ENCODE results near the gene PDE4C.

The PDE4C gene

GRCh38 chr19:18198374-18198773, 27.9 kb downstream of the PDE4C start:
- no peak for DNase-seq (ENCODE audit: low read depth, low spot score)

DNA sequence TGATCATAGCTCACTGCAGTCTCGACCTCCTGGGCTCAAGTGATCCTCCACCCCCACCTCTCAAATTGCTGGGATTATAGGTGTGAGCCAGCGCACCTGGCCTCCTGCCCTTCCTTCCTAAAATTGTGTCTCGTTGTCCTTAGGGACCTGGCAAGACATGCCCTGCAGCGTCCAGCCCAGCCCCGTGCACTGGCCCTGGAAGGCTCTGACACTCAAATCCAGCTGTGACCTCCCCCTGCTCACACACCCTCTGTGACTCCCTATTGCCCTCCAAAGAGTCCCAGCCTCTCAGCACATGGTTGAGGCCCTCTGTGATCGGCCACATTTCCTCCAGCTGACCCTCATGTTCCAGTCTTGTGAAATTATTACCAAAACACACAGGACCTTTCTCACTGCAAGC, 28.3 kb downstream of the PDE4C start:
- no peak for DNase-seq (ENCODE audit: low read depth, low spot score)

GRCh38 chr19:18197306-18197705, 28.9 kb downstream of the PDE4C start:
- DNase-seq (ENCODE audit: low read depth, low spot score): no peak

- no peak for DNase-seq (ENCODE audit: low read depth, low spot score)
Measured at GRCh38 chr19:18196511-18196845, 29.8 kb downstream of the PDE4C start.

DNA sequence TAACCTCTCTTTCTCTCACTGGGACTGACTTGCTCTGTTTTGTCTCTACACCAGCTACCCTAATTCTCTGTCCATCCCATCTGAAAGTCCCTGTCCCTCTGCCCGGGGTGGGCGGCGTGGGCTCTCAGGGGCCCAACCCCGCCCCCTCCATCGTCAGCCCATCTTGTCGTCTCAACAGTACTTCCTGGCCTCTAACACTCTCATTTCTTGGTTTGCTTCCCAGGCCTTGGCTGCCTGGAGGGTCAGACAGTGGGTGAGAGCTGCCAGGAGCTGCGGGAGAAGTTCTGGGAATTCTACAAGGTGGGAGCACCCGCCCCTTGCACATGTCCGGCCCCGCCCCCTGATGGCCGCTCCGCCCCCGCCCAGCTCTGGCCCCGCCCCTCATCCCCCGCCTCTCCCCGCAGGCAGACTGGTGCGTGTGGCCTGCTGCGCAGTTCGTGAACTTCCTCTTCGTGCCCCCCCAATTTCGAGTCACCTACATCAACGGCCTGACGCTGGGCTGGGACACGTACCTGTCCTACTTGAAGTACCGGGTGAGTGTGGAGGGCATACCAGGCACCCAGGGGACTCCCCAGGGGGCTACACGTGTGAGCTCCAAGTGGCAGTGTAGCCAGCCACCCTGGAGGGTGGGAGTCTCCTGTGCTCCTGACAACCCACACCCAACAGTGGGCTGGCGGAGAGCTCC, 31.5 kb downstream of the PDE4C start:
- DNase-seq (ENCODE audit: low read depth, low spot score): no peak

- no peak for DNase-seq (ENCODE audit: low read depth, low spot score)
Measured at GRCh38 chr19:18194181-18194530, 32.1 kb downstream of the PDE4C start.

DNA sequence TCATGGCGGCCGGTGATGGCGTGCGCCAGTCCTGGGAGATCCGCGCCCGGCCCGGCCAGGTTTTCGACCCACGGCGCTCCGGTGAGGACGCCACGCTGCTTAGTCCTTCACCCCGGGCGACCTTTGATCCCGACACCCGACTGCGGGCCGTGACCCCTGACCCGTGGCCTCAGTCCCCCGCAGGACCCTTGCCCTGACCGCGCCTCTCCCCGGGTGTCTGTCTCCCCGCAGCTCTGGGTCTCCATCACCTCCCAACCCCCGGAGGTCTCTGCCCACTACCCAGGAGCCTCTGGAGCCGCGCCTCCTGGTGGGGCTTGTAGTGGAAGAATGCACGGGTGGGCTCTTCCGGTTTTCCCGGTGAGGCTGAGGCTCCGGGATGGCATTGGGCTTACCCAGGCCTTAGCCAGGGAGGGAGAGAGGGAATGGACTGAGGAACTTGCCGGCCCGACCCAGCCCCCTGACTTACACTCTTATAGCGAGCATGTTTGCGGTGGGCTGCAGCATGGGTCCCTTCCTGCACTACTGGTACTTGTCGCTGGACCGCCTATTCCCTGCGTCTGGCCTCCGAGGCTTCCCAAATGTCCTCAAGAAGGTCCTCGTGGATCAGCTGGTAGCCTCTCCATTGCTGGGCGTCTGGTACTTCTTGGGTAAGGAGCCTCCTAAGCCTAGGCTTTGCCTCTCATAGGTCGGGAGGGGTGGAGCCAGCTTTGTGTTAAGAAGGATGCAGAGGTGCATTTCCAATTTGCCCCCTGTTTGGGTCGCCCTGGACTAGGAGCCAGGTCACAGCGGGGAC, 32.7 kb downstream of the PDE4C start:
- DNase-seq (ENCODE audit: low read depth, low spot score): no peak

DNA sequence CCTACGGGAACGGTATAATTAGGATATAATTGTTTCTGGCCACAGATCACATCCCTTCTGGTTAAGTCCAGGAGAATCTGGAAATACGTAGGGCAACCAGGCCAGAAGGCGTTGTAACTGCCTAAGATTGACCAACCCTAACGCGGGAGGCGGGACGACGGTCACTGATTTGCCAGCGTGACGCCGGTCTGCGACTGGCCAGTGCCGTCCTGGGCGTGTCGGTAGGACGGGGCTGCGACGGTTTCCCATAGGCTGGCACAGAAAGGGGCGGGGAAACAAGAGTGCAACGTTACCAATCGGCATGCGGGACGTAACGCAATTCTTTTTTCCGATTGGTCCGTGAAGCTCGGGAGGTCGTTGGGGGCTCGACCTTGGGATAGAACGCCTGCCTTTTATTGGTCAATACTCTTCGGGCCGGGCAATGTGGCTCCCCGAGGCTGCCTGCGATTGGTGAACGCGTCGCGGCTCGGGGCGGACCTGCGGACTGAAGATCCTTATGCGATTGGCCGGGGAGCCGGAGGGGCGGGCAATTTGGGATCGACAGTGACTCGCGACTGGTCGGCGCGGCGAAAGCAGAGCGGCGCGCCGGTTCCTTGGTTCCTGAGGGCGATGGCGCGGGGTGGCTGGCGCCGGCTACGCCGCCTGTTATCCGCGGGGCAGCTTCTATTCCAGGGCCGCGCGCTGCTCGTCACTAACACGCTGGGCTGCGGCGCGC, 33.4 kb downstream of the PDE4C start, which contains the start of gene MPV17L2:
TSS of gene MPV17L2 (plus strand) at position 546 of the 715 bp plus-strand sequence. CDS start at position 610, 64 bp downstream.
- DNase-seq (ENCODE audit: low read depth, low spot score): peak; percentile 97

DNA sequence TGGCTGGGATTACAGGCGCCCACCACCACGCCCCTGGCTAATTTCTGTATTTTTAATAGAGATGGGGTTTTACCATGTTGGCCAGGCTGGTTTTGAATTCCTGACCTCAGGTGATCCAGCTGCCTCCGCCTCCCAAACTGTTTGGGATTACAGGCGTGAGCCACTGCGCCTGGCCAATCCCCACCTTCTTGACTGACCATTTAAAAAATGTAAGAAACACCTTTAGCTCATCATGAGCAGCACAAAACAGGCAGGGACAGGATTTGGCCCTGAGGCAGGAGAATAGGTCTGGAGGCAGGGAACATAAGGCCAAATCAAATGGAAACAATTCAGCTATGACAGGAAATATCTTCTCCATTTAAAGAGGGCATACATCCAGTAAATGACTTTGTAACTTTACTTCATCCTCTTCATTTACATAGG, 34.6 kb downstream of the PDE4C start:
- DNase-seq (ENCODE audit: low read depth, low spot score): no peak

GRCh38 chr19:18190278-18190677, 36.0 kb downstream of the PDE4C start:
- DNase-seq (ENCODE audit: low read depth, low spot score): no peak

DNA sequence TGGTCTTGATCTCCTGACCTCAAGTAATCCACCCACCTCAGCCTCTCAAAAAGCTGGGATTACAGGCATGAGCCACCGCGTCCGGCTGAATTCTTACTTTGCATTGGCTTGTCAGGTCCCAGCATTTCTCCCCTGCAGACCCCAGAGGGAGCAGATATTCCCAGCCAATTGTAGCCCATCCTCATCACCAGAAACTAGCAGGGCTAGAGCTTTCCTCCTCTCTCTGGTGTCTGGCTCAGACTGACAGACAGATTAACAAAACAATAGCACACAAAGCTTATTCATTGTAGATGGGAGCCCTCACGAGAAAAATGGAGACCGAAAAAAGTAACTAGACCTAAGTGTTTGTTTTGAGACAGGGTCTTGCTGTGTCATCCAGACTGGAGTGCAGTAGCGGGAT, 40.7 kb downstream of the PDE4C start:
- DNase-seq (ENCODE audit: low read depth, low spot score): no peak

DNA sequence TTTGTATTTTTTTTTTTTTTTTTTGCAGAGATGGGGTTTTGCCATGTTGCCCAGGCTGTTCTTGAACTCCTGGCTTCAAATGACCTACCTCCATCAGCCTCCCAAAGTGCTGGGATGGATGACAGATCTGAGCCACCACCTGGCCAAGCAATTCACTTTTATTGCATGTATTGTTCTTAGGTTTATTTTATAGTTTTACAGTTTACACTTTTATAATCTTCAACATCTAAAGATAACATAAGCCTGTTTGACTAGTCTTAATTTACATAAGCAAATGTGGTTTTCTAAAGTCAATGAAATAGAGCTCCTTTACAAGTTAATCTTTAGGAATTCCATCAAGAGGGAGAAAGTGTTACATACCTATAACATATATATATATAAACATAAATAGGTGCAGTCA, 42.7 kb downstream of the PDE4C start:
- DNase-seq (ENCODE audit: low read depth, low spot score): no peak

GRCh38 chr19:18179957-18180356, 46.3 kb downstream of the PDE4C start:
- DNase-seq (ENCODE audit: low read depth, low spot score): no peak

- no peak for DNase-seq (ENCODE audit: low read depth, low spot score)
Measured at GRCh38 chr19:18176367-18177310, 49.6 kb downstream of the PDE4C start.

DNA sequence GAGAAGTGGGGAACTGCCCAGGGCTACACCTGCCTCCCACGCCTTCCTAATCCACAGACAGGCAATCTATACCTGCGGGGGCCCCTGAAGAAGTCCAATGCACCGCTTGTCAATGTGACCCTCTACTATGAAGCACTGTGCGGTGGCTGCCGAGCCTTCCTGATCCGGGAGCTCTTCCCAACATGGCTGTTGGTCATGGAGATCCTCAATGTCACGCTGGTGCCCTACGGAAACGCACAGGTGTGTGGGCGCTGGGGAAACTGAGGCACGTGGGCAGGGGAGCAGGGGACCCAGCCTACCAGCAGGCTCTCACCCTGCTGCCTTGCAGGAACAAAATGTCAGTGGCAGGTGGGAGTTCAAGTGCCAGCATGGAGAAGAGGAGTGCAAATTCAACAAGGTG, 51.3 kb downstream of the PDE4C start:
- DNase-seq (ENCODE audit: low read depth, low spot score): no peak

Measured in activated CD4-positive, CD25-positive, alpha-beta regulatory T cell treated with anti-CD3 and anti-CD28 coated beads, Interleukin-2, amount 50 U/mL, for 16 hours (primary cell).